ENCODE measurements around the gene CD99L2.

CD99L2 gene

DNA sequence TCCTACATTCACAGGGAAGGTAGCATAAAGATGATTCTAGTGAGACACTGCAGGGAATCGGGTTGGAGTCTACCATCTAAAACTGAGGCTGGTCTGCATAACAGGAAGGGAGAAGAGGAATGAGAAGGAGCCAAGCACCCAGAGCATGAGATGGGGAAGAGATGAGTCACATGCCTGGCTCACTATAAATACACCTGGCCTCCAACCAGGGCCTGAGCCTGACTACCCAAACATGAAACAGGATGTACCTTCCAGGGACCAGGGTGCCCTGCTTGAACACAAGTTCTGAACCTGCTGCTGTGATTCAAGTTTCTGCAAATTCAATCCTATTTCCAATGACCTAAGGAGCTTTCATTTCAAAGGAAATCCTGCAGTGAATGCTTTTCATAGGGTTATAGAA lies 24.9 kb downstream of the CD99L2 start:
- Histone ChIP-seq H3K9me2 (replicated peaks; ENCODE audit: control insufficient read depth, low read length) (no peaks in the 10 kb centered on the region), H3K79me2 (ENCODE audit: control insufficient read depth, low read length) (no peaks in the 10 kb centered on the region), H3K36me3 (ENCODE audit: control insufficient read depth, low read length) (no peaks in the 10 kb centered on the region), H3K27me3 (ENCODE audit: control insufficient read depth, low read length) (no peaks in the 10 kb centered on the region), H3K4me3 (ENCODE audit: low read length) (no peak overlapping the region), H3K9me3 (ENCODE audit: control insufficient read depth, insufficient read depth, low read length) (no peaks in the 10 kb centered on the region), H3K27ac (ENCODE audit: low read depth, low read length) (no peak overlapping the region), H4K20me1 (ENCODE audit: control insufficient read depth, insufficient read depth, low read depth, low read length) (no peaks in the 10 kb centered on the region), H3K4me2 (ENCODE audit: low read length) (no peak overlapping the region), H3K4me1 (ENCODE audit: control insufficient read depth, low read length) (0 out of 2 replicates have a peak, but pooled peaks cover 3% of the 10 kb centered on the region), H3F3A (ENCODE audit: control insufficient read depth, insufficient read depth) (no peaks in the 10 kb centered on the region)
- TF ChIP-seq, protein P1, sequence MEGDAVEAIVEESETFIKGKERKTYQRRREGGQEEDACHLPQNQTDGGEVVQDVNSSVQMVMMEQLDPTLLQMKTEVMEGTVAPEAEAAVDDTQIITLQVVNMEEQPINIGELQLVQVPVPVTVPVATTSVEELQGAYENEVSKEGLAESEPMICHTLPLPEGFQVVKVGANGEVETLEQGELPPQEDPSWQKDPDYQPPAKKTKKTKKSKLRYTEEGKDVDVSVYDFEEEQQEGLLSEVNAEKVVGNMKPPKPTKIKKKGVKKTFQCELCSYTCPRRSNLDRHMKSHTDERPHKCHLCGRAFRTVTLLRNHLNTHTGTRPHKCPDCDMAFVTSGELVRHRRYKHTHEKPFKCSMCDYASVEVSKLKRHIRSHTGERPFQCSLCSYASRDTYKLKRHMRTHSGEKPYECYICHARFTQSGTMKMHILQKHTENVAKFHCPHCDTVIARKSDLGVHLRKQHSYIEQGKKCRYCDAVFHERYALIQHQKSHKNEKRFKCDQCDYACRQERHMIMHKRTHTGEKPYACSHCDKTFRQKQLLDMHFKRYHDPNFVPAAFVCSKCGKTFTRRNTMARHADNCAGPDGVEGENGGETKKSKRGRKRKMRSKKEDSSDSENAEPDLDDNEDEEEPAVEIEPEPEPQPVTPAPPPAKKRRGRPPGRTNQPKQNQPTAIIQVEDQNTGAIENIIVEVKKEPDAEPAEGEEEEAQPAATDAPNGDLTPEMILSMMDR (IDR thresholded peaks at IDR 0.05; ENCODE audit: low read depth, low read length, poor library complexity, severe bottlenecking) = no peak
- no peak for TF ChIP-seq EZH2phosphoT487 (IDR thresholded peaks at IDR 0.05; ENCODE audit: borderline replicate concordance, low read length)

DNA sequence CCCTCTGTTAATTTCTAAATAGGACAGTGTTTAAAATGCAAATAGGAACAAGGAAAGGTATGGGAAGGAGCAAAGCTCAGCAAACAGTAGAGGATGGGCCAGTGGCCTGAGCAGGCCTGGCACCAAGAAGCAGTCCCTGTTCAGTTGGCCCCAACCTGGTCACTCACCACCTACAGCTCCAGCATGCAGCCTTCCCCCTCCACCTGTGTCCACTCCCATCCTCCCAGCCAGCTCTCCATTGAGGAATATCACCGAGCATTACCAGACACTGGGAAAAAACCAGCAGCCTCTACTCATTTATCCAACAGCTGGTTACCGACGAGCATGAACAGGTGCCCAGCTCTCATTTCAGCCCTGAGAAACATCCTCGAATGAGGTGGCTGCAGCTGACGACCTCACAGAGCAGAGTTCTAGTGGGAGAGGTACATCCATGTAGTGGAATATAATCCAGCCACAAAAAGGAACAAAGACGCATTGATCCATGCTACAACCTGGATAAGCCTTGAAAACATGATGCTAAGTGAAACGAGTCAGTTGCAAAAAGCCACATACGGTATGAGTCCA lies 25.6 kb downstream of the CD99L2 start:
- Histone ChIP-seq H3K27ac (ENCODE audit: low read depth, low read length) (no peak overlapping the region), H3K4me1 (ENCODE audit: control insufficient read depth, low read length) (0 out of 2 replicates have a peak, but pooled peaks cover 3% of the 10 kb centered on the region)
- TF ChIP-seq, protein P1 (IDR thresholded peaks at IDR 0.05; ENCODE audit: low read depth, low read length, poor library complexity, severe bottlenecking) = no peak
- TF ChIP-seq EZH2phosphoT487 (IDR thresholded peaks at IDR 0.05; ENCODE audit: borderline replicate concordance, low read length) = no peak

DNA sequence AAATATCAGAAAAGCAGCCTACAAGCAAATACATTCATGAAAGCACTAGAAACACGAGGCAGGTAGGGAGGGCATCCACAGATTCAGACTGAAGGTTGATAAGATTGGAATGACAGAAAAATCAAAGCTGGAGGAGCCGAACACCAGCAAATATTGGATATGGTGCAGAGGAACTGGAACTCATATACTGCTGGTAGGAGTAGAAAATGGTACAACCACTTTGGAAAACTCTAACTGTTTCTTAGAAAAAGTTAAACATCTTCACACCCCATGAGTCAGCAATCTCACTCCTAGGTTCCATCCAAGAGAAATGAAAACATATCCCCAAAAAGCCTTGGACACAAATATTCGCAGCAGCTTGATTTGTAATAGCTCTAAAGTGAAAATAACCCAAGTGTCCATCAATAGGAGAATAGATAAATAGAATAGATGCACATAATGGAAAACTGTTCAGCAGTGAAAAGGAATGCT lies 27.1 kb downstream of the CD99L2 start:
- TF ChIP-seq, protein P1 (IDR thresholded peaks at IDR 0.05; ENCODE audit: low read depth, low read length, poor library complexity, severe bottlenecking) = no peak
- TF ChIP-seq EZH2phosphoT487 (IDR thresholded peaks at IDR 0.05; ENCODE audit: borderline replicate concordance, low read length) = no peak
- Histone ChIP-seq H3K27me3 (ENCODE audit: control insufficient read depth, low read length) (no peaks in the 10 kb centered on the region), H3K9me2 (replicated peaks; ENCODE audit: control insufficient read depth, low read length) (no peaks in the 10 kb centered on the region), H3K4me1 (ENCODE audit: control insufficient read depth, low read length) (0 out of 2 replicates have a peak, but pooled peaks cover 3% of the 10 kb centered on the region), H3K79me2 (ENCODE audit: control insufficient read depth, low read length) (no peaks in the 10 kb centered on the region), H3K27ac (ENCODE audit: low read depth, low read length) (no peak overlapping the region), H4K20me1 (ENCODE audit: control insufficient read depth, insufficient read depth, low read depth, low read length) (no peaks in the 10 kb centered on the region), H3K36me3 (ENCODE audit: control insufficient read depth, low read length) (no peaks in the 10 kb centered on the region), H3F3A (ENCODE audit: control insufficient read depth, insufficient read depth) (no peaks in the 10 kb centered on the region), H3K9me3 (ENCODE audit: control insufficient read depth, insufficient read depth, low read length) (no peaks in the 10 kb centered on the region), H3K4me2 (ENCODE audit: low read length) (no peak overlapping the region), H3K4me3 (ENCODE audit: low read length) (no peak overlapping the region)

More for the DNA sequence above, 25.6 kb downstream of the CD99L2 start:
- Histone ChIP-seq H3K9me3 (ENCODE audit: control insufficient read depth, insufficient read depth, low read length) (no peaks in the 10 kb centered on the region), H3K4me3 (ENCODE audit: low read length) (no peak overlapping the region), H3K36me3 (ENCODE audit: control insufficient read depth, low read length) (no peaks in the 10 kb centered on the region), H3F3A (ENCODE audit: control insufficient read depth, insufficient read depth) (no peaks in the 10 kb centered on the region), H4K20me1 (ENCODE audit: control insufficient read depth, insufficient read depth, low read depth, low read length) (no peaks in the 10 kb centered on the region), H3K27me3 (ENCODE audit: control insufficient read depth, low read length) (no peaks in the 10 kb centered on the region), H3K79me2 (ENCODE audit: control insufficient read depth, low read length) (no peaks in the 10 kb centered on the region), H3K9me2 (replicated peaks; ENCODE audit: control insufficient read depth, low read length) (no peaks in the 10 kb centered on the region), H3K4me2 (ENCODE audit: low read length) (no peak overlapping the region)
